HG02798 (cell line): ENCODE measurements around the gene KMT2D.

Experiments used
- ATAC-seq: cut with Tn5 transposase; IDR thresholded peaks from one replicate; pipeline ENCODE4 v1.9.1; 2021; ENCODE audit warnings: mild to moderate bottlenecking; ENCODE audit not compliant: unreplicated experiment, poor library complexity

KMT2D gene

DNA sequence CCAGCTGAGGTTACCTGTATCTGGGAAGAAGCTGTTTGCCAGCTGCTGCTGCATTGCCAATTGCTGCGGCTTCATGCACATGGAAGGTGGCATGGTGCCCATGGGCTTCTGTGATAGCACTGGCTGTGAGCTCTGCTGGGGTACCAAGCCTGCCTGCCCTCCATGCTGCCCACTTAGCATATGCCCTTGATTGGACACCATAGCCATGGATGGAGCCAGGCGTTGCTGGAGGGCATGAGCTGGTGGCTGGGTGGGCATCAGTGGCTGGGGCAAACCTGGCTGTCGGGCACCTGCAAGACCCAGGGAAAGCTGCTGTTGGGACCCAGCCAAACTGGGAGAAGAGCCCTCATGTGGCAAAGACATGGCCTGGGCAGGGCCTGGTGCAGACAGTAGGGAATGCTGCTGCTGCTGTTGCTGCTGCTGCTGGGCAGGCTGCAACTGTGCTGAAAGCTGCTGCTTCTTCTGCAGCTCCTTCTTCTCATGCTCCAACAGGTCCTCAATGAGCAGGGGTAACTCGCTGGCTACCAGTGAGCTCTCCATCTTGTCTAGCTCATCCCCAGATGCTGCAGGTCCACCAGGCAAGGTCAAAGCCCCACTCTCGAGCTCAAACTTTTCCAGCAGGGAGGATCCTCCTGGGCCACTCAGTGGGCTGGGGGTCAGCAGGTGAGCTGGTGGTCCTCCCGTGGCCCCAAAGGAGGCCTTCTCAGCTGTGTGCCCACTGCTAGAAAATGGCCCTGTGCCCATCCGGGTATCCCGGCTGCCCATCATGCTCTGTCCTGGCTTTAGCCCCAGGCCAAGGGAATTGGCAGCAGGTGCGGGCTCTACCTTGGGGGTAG is 23.3 kb downstream of the KMT2D start:
- no peak for ATAC-seq

DNA sequence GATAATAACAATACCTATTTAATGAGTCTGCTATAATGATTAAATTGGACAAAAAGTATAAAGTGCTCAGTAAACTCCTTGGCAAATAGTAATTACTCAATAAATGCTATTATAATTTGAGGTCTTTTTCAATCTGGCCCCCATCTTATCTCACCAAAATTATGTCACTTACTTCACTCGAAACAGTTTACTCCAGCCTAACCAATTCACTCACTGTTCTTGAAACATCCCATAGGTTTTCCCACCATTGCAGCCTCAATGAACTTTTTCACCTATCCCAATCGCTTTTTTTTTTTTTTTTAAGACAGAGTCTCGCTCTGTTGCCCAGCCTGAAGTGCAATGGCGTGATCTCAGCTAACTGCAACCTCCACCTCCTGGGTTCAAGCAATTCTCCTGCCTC is 24.6 kb downstream of the KMT2D start:
- ATAC-seq, result no peak

DNA sequence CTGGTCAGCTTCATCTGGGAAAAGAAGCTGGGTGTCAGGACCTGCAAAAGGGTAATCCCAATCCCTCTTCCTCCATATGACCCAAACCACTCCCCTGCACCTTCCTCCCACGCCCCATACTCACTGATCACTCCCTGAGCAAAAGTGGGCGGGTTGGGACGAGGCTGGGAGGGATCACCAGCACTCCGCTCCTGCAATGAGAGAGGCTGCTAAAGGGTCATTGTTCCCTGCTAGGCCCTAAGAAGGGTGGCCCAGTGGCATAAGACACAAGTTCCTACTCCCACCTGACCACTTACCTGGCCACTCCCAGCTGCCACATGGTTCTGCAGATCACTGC is 26.3 kb downstream of the KMT2D start:
- no peak for ATAC-seq

DNA sequence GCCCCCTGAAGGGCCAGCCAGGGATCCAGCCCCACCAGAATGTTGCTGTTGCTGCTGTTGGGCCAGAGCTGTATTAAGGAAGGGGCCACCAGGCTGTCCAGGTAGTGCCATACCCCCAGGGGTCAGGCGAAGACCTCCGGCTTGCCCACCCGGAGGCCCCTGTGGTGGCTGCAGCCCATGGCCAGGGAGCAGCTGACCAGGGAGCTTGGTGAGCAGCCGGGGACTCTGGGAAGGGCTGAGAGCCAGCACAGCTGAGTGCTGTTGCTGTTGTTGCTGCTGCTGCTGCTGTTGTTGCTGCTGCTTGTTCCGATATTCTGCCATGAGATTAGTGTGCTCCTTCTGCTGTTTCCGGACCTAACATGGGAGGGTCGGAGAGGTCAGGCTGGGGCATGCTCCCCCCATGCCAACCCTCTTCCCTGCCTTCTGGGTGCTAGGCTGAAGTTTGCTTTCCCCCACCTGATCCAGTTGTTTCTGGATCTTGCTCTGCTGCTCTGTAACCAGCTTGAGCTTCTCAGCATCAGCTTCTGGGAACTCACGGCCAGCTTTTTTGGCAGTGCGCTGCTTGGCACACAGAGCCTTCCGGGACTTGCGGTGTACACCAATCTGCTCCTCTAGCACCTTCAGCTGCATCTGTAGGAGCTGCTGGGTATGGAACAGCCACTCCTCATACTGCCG is 26.8 kb downstream of the KMT2D start:
- ATAC-seq, result no peak

DNA sequence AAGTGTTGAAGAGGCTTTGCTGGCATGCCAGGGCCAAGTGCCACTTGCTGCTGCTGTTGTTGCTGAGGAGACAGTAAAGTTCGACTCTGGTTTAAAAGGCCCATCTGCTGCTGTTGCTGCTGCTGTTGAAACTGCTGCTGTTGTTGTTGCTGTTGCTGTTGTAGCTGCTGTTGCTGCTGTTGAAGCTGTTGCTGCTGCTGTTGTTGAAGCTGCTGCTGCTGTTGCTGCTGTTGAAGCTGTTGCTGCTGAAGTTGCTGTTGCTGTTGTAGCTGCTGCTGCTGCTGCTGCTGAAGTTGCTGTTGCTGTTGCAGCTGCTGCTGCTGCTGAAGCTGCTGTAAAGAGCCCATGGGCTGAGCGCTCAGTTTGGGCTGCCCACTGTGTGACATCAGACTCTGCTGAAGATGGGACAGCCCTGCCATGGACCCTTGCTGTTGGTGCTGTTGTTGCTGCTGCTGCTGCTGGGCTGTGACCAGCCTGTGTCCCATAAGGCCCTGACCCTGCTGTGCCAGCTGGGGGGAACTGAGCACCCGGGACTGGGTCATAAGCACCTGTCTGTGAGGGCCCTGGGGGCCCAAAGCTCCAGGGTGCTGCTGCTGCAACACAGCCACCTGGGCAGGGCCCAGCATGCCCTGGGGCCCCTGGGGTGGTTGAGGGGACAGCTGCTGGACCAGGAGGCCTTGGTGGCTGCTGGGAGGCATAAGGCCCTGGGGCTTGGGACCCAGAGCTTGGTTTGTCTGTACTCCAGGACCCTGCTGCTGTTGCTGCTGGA is 27.7 kb downstream of the KMT2D start:
- ATAC-seq, result no peak

DNA sequence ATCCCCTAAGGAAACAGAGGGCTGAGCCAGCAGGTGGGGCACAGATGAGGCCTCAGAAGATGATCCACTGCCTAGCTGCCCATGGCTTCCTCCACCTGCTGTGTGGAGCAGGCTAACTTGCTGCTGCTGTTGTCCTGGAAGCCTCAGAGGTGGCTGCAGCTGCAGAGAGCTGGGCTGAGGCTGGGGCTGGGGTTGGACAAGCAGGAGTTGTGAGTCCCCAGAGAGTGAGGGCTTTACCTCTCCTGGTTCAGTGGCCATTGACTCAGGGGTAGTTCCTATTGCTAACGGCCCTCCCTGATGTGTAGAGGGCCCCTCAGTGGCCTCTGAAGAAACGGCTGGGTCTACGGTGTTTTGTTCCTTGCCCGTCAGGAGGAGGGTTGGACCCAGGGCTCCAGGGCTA is 28.3 kb downstream of the KMT2D start:
- no peak for ATAC-seq

DNA sequence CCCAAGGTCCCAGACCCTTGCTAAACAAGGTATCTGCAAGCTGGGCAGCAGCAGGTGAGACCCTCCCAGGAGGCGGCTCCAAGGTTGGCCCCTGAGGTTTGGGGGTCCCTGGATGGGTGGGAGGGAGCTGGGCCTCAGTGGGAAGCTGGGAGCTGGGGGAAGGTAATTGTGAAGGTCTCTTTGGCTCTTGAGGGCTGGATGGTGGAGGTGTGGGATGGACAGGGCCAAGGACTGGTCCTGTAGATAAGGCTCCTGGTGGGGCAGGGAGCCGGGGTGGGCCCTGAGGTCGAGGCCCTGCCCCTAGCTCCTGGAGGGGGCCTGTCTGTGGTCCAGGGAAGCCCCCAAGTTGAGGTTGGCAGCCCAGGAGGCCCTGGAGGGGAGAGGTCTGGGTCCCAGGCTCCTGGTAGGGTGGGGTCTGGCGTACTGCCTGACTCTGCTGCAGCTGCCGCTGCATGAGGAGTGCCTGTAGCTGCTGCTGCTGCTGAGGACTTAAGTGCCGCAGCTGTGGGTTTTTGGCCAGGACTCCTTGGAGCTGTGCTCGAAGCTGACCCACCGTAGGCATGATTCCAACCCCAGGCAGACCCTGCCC is 28.9 kb downstream of the KMT2D start:
- no peak for ATAC-seq

DNA sequence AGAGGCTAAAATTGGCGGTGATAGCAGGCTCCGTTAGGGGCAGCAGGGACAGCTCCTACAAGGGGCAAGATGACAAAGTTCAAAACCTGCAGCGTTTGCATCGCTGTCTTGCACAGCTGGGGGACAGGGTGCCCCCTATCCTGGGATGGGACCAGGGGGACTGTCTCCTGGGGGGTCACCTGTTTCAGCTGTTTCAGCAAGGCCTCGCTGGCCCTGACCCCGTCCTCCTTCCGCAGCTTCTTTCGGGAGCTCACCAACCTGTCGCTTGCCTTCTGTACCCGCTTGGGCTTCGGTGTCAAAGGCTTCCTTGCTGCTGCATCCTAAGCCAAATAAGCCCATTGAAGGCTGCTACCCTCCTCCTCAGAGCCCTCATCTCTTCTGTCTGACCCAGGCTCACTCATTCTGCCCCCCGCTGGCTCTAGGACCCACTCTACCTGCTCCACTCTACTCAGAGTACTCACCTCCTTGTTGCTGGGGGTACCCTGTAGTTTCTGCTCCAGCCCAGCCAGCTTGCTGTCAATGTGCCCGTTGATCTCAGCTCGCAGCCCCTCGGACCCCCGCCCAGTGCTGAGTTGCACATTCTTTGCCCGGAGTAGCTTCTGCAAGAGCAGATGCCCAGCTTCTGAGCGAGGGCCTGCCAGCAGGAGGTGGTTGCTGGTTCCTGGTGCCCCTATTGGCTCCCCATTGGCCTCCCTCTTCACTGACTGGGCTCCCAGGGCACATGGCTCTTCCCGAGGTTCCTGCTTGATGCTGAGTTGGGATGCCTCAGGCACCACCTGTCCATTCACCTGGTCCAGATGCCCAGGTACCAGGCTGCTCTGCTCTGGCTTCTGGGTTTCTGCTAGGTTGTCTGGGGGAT is 29.7 kb downstream of the KMT2D start:
- no peak for ATAC-seq

DNA sequence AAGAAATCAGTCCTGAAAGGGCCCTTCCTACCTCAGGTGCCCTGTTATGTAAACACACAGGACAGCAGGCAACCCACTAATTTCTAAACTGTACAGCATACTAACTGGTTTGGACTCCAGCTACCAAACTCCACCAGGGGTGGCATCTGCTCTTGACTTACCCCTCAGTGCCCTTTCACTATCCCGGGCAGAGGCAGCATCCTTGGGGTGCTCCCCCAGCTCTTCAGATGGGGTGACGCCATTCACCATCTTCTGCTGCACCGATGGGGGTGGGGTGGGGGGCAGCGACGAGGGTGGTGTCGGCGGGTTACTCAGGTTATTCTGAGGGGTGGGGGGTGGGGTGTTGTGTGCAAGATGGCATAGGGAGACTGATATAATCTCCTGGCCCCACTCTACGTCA is 30.5 kb downstream of the KMT2D start:
- ATAC-seq, result no peak

DNA sequence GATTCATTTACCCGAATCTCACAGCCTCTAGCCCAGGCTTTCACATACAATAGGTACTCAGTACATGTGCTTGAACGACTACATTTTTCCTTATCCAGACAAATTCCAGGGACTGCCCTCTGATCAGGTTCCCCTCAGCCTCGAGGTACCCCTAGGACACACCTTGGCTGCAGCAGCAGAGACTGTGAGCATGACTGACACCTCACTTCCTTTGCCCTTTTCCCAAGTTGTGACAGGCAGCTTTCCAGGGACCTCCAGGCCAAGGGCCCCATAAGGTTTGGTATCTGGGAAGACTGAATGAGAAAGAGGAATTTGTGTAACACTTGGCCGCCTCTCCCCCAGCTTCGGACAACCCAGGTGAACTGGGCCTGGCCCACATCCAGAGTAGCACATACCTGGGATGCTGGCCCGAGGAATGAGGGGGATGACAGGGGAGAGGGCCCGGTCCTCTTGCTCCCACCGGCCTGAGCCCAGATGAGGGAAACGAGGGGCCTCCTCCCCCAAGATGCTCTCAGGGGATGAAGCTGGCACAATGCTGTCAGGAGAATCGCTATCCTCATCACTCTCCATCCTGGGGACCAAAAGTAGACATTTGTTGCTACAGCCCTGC is 31.8 kb downstream of the KMT2D start:
- no peak for ATAC-seq

DNA sequence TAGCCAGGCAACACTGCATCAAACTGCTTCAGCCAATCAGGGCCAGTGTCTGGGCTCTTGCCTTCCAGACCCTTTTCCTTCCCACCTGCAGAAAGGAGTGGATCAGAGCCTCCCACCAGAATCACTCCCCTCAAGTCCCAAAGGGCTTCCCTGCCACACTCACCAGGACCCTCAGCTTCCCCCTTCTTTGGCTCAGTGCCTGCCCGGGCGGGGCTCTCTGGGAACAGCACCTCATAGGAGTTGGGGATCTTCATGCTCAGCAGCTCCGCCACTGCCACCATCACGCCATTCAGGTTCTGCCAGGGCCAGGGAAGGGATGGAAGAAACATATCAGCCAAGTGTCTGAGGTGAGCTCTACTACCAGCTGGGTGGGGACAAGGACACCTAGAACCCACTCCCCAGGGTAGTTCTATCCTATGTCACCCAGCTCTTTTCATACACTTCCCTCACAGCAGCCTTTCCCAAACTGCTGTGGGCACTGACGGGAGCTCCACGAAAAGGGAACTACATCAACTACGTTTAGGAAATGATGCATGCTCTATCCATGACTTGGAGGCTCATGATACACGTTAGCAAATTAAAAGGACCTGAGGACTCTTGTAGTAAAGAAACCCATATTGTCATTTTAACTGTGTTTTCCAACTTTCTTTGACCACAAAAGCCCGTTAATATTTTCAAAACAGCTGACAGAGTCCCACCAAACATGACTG is 32.6 kb downstream of the KMT2D start:
- no peak for ATAC-seq

DNA sequence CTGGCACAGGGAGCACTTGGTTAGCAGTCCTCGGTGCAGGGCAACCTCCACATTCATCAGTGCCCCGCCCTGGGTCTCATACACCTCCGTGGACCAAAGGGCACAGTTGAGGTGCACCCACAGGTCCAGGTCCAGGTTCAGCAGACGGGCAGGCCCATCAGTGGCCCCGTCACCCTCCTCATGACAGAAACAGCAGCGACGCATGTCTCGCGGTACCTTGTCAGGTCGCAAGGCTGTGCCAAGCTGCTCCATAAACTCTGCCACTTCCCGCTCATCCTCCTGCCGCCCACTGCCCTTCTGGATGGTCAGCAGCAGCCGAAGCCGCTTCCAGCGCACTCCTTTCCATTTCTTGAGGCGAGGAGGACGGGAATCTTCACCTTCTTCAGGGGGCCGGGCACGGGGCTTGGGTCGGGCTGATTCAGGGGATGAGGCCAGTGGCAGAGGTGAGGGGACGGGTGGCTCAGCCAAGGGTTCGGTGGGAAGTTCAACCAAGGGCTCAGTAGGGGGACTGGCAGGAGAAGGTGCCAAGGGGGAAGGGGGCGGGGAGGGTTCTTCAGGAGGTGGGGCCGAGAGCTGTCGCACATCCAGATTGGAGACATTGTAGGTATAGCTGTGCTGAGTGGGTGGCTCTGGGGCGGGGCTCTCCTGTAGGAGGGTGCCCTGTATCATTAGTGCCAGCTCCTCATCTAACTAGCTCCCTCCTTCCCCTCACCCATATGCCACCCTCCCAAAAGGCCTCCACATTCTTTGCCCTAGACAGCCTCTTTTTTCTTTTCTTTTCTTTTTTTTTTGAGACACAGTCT is 33.7 kb downstream of the KMT2D start:
- no peak for ATAC-seq

DNA sequence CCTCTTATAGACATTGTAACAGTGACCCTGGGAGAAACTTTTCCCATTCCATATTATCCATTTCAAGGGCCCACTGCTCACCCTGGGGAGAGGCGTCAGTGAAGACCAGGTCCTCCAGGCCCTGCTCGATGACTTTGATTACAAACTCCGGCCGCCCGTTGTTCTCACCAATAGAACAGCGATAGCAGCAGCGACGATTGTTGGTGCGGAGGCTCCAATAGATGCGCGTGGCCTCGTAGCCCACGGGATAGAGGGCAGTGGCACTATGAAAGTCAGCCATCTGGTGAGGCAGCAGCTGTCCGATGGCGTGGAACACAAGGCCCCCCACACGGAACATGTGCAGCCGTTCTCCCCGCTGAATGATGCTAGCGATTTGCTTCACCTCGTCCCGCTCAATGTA is 34.5 kb downstream of the KMT2D start:
- ATAC-seq, result no peak

DNA sequence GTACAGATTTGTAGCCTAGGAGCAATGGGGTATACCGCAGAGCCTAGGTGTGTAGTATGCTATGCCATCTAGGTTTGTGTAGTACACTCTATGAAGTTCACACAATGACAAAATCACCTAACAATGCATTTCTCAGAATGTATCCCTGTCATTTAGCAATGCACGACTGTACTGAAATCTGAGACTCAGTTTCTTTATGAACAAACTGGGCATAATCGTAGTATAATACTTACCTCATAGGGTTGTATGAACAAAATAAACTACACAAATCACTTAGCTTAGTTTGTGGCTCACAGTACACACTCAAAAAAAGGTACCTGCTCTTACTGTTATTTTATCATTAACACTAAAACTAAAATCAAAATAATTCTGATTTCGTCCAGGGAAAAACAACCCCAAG is 35.1 kb downstream of the KMT2D start:
- ATAC-seq, result no peak

DNA sequence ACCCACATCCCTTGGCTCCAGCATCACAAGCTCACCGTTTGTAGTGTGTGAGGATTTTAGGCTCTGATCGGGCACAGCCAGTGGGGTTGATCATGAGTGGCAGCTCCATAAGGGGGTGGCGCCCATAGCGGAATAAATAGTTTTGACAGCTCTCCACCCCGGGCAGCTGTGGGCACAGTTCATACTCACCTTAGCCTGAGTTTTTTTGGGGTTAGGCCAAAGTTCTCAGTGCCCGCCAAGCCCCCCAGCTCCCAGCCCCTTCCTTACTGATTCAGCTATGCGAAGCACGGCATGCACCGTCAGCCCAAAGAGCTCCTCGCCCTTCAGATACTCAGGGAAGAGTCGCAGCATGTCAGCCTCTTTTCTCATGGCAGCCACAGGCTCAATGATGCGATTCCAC is 36.1 kb downstream of the KMT2D start:
- ATAC-seq, result no peak

DNA sequence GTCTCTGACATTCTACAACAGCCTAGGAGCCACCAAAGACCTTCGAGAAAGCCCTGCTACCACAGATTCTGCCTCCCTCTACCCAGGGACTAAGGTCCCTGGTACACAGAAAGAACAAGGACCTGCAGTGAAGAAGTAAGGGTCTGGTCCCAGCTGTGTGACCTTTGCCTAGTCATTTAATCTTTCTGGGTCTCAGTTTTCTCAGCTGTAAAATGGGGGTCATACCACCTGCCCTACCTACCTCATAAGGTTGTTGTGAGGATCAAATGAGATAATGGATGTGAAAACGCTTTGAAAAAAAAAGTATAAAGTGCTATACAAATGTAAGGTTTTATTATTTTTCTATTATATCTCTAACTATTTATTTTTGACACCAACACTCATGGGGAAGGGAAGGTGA is 36.8 kb downstream of the KMT2D start:
- ATAC-seq, result no peak

DNA sequence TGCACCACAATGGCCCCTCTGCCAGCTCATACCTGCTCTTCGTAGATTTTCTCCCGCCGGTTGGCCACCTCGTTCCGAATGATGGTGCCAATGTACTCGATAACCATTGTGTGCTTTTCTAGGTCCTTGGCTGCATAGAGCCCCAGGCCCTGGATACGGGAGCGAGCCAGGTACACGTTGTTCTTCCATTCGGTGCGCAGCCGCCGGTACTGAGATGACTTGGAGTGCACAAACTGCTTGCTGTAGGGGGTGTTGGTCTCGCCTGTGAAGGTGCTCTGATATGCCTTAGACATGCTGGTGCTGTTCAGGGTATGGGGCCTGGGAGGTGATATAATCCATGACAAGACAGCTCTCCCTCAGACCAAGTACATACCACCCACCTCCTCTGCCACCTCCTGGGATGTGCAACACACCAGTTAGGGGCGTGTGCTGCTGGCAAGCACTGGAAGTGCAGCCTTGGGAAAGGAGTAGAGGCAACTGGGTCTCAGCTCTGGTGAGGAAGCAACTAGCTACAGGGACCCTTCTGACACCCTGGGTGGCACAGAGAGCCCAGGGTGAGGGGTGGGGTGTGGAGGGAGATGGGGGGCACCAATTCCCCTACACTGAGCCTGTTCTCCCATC is 37.9 kb downstream of the KMT2D start:
- ATAC-seq, result no peak
